PC-3 (cell line): ENCODE data around the gene USP27X.

Source experiments
- CTCF ChIP-seq: fragments of 300-600 bp; sonication (generic); conservative IDR thresholded peaks from 2 replicates; pipeline ENCODE4 v1.5.1; 2017; ENCODE audit warnings: antibody characterized with exemption, low read depth, mild to moderate bottlenecking, low read length
- EZH2 ChIP-seq: fragments of 300-600 bp; sonication (generic); IDR thresholded peaks from one replicate; pipeline ENCODE4 v1.6.1; 2017; ENCODE audit warnings: antibody characterized with exemption, mild to moderate bottlenecking, low read length; ENCODE audit not compliant: unreplicated experiment

- TF ChIP-seq CTCF (no peak), EZH2 (no peak)
Observed at GRCh38 chrX:49901048-49901447, 21.8 kb downstream of the USP27X start.
